Fibroblast of lung (primary cell): Measurements from ENCODE around the gene RBM20. TPM values are rescaled to one million over a fixed set of nuclear protein-coding genes. Genes with fewer than 3 reads are reported as not detected.

Experiments
- DNase-seq, 2 donors: peaks; one replicate each; pipeline versions ENCODE4 v3.0.0 to v3.0.0-alpha.2; 2010; ENCODE audit warnings: low read depth in 2 of 2
- H2AFZ ChIP-seq: 2 replicates; pipeline ENCODE4 v1.5.1; 2012; ENCODE audit warnings: low read length, control low read depth, inconsistent platforms
- H3K27ac ChIP-seq: 2 replicates; pipeline ENCODE4 v1.5.1; 2011; ENCODE audit warnings: low read length, control low read depth; ENCODE audit not compliant: insufficient read depth
- H3K27me3 ChIP-seq: 2 replicates; pipeline ENCODE4 v1.5.1; 2011; ENCODE audit warnings: mild to moderate bottlenecking, low read length; ENCODE audit not compliant: control insufficient read depth, insufficient read depth
- H3K36me3 ChIP-seq: 2 replicates; pipeline ENCODE4 v1.5.1; 2011; ENCODE audit warnings: low read length; ENCODE audit not compliant: control insufficient read depth, insufficient read depth
- H3K4me1 ChIP-seq: 2 replicates; pipeline ENCODE4 v1.5.1; 2011; ENCODE audit warnings: low read length; ENCODE audit not compliant: control insufficient read depth, insufficient read depth; ENCODE audit errors: extremely low read depth
- H3K4me2 ChIP-seq: 2 replicates; pipeline ENCODE4 v1.5.1; 2011; ENCODE audit warnings: low read length, control low read depth; ENCODE audit not compliant: insufficient read depth; ENCODE audit errors: extremely low read depth
- H3K4me3 ChIP-seq, 4 experiments: fragments of 200-600 bp in 1 of 4; sonication (generic) in 1 of 4; replicated peaks in 1 of 4; 2 replicates each; pipeline ENCODE4 v1.5.1; 2011 to 2016; ENCODE audit warnings: low read length in 4 of 4, low read depth in 3 of 4, mild to moderate bottlenecking in 3 of 4, control low read depth in 2 of 4, inconsistent platforms in 1 of 4, mixed read lengths in 1 of 4; ENCODE audit not compliant: insufficient read depth in 1 of 4; ENCODE audit errors: control extremely low read depth in 1 of 4
- H3K79me2 ChIP-seq: 2 replicates; pipeline ENCODE4 v1.5.1; 2012; ENCODE audit warnings: mild to moderate bottlenecking, low read length, inconsistent platforms; ENCODE audit not compliant: control insufficient read depth, insufficient read depth
- H3K9ac ChIP-seq: 2 replicates; pipeline ENCODE4 v1.5.1; 2011; ENCODE audit warnings: mild to moderate bottlenecking, low read length, control low read depth; ENCODE audit not compliant: insufficient read depth
- H3K9me3 ChIP-seq: 2 replicates; pipeline ENCODE4 v1.5.1; 2012; ENCODE audit warnings: low read depth, low read length; ENCODE audit not compliant: control insufficient read depth, insufficient read depth
- H4K20me1 ChIP-seq: 2 replicates; pipeline ENCODE4 v1.5.1; 2011; ENCODE audit warnings: low read length; ENCODE audit not compliant: control insufficient read depth, insufficient read depth; ENCODE audit errors: extremely low read depth
- CTCF ChIP-seq, 2 donors: IDR thresholded peaks in 1 of 2; conservative IDR thresholded peaks in 1 of 2; 1 replicate in 1 of 2; 2 replicates in 1 of 2; pipeline ENCODE4 v1.5.1; 2011 to 2012; ENCODE audit warnings: low read length in 2 of 2, control low read depth in 1 of 2, inconsistent platforms in 1 of 2, low read depth in 1 of 2, mild to moderate bottlenecking in 1 of 2
- EZH2 ChIP-seq: IDR thresholded peaks from 2 replicates; pipeline ENCODE4 v1.5.1; 2012; ENCODE audit warnings: low read length, control low read depth, mild to moderate bottlenecking; ENCODE audit errors: missing control alignments
- polyA plus RNA-seq, 2 donors: library from polyadenylated mRNA; depleted of rRNA in 1 of 2; stranded (reverse) in 1 of 2; unstranded in 1 of 2; fragments of >200 nt; gene quantifications; 2 replicates each; pipeline ENCODE4 v1.2.1, GENCODE V29; 2011 to 2012; ENCODE audit warnings: missing spikeins in 1 of 2
- total RNA-seq: library from RNA; depleted of rRNA; stranded (reverse); fragments of >200 nt; gene quantifications from 2 replicates; pipeline ENCODE4 v1.2.1, GENCODE V29; 2014

RBM20 gene
- total and polyA plus RNA-seq, 2 donors (not counting 1 experiment from before 2014, with no cell fraction given): under 0.01 to 0.05 TPM

- Histone ChIP-seq H3K27me3 (no peaks in the 10 kb centered on the region), H3K9ac (no peak overlapping the region), H3K27ac (no peak overlapping the region), H3K79me2 (no peaks in the 10 kb centered on the region), H3K4me3 (no peak overlapping the region), H3K4me2 (no peak overlapping the region), H3K36me3 (no peaks in the 10 kb centered on the region), H4K20me1 (no peaks in the 10 kb centered on the region), H2AFZ (no peak overlapping the region), H3K4me1 (peaks cover 3% of the 10 kb centered on the region), H3K9me3 (no peaks in the 10 kb centered on the region)
- peak; percentile 67 to 82 for DNase-seq
- no peak for TF ChIP-seq EZH2
- no peak for TF ChIP-seq CTCF (conservative IDR thresholded peaks at IDR 0.05 in 1 of 2, IDR thresholded peaks at IDR 0.05 in 1 of 2; ENCODE audit: low read depth in 1 of 2, low read length in 2 of 2)
These were observed 158.0 kb downstream of the RBM20 start for GRCh38 chr10:110802090-110802489.

- Histone ChIP-seq H3K27ac (no peak overlapping the region), H3K27me3 (no peaks in the 10 kb centered on the region), H3K4me3 (no peak overlapping the region), H3K9ac (no peak overlapping the region), H2AFZ (no peak overlapping the region), H3K9me3 (no peaks in the 10 kb centered on the region), H3K4me1 (peaks cover 3% of the 10 kb centered on the region), H3K36me3 (no peaks in the 10 kb centered on the region), H3K4me2 (peak overlapping the region; percentile 40), H4K20me1 (no peaks in the 10 kb centered on the region), H3K79me2 (no peaks in the 10 kb centered on the region)
- peak; percentile 81 to 95 for DNase-seq
- no peak for TF ChIP-seq CTCF (conservative IDR thresholded peaks at IDR 0.05 in 1 of 2, IDR thresholded peaks at IDR 0.05 in 1 of 2; ENCODE audit: low read depth in 1 of 2, low read length in 2 of 2)
- TF ChIP-seq EZH2: no peak
These were observed 158.6 kb downstream of the RBM20 start for GRCh38 chr10:110802551-110803238.

- Histone ChIP-seq H3K4me3 (no peak overlapping the region), H2AFZ (no peak overlapping the region), H3K9ac (no peak overlapping the region), H3K27ac (no peak overlapping the region), H3K4me1 (peaks cover 3% of the 10 kb centered on the region), H4K20me1 (no peaks in the 10 kb centered on the region), H3K36me3 (no peaks in the 10 kb centered on the region), H3K4me2 (no peak overlapping the region), H3K27me3 (no peaks in the 10 kb centered on the region), H3K9me3 (no peaks in the 10 kb centered on the region), H3K79me2 (no peaks in the 10 kb centered on the region)
- TF ChIP-seq CTCF (conservative IDR thresholded peaks at IDR 0.05 in 1 of 2, IDR thresholded peaks at IDR 0.05 in 1 of 2; ENCODE audit: low read depth in 1 of 2, low read length in 2 of 2): no peak
- no peak for TF ChIP-seq EZH2
- DNase-seq: peak in 1 of 2 donors; percentile 9
These were observed 159.2 kb downstream of the RBM20 start for GRCh38 chr10:110803239-110803749.
